Thyroid gland (tissue), 4 donors: ENCODE results near the gene TMEM176A.

Experiments
- POLR2A ChIP-seq, 2 donors: fragments of 450-650 bp; IDR thresholded peaks; one replicate each; pipeline ENCODE4 v1.6.1; 2017; ENCODE audit warnings: antibody characterized with exemption in 2 of 2, mild to moderate bottlenecking in 2 of 2, moderate library complexity in 1 of 2
- TF ChIP-seq, protein P1 (sequence below), 6 experiments: fragments of 200-600 bp in 3 of 6; fragments of 450-650 bp in 3 of 6; sonication (generic) in 3 of 6; IDR thresholded peaks; one replicate each; pipeline ENCODE4 v1.5.1; 2016 to 2019; ENCODE audit warnings: antibody characterized with exemption in 6 of 6, mild to moderate bottlenecking in 2 of 6, inconsistent platforms in 1 of 6, moderate library complexity in 1 of 6

GRCh38 chr7:150848561-150849115 is 48.1 kb downstream of the TMEM176A start:
- TF ChIP-seq, protein P1, sequence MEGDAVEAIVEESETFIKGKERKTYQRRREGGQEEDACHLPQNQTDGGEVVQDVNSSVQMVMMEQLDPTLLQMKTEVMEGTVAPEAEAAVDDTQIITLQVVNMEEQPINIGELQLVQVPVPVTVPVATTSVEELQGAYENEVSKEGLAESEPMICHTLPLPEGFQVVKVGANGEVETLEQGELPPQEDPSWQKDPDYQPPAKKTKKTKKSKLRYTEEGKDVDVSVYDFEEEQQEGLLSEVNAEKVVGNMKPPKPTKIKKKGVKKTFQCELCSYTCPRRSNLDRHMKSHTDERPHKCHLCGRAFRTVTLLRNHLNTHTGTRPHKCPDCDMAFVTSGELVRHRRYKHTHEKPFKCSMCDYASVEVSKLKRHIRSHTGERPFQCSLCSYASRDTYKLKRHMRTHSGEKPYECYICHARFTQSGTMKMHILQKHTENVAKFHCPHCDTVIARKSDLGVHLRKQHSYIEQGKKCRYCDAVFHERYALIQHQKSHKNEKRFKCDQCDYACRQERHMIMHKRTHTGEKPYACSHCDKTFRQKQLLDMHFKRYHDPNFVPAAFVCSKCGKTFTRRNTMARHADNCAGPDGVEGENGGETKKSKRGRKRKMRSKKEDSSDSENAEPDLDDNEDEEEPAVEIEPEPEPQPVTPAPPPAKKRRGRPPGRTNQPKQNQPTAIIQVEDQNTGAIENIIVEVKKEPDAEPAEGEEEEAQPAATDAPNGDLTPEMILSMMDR (IDR thresholded peaks at IDR 0.05) = no peak
- TF ChIP-seq POLR2A (IDR thresholded peaks at IDR 0.05) = no peak
